OCI-LY1 (cell line): Measurements from ENCODE around the gene TXNL4B.

ENCODE experiments used
- CTCF ChIP-seq: fragments of 200-600 bp; sonication (generic), shearing (Covaris generic); IDR thresholded peaks from 2 replicates; pipeline ENCODE4 v1.5.1; 2017; ENCODE audit warnings: mild to moderate bottlenecking, antibody characterized with exemption, low read length, moderate library complexity, mixed read lengths
- EZH2 ChIP-seq: fragments of 200-600 bp; sonication (generic), shearing (Covaris generic); IDR thresholded peaks from 2 replicates; pipeline ENCODE4 v1.8.0; 2017; ENCODE audit warnings: borderline replicate concordance, mixed run types, mild to moderate bottlenecking, antibody characterized with exemption, low read length, moderate library complexity, mixed read lengths

GRCh38 chr16:72112906-72113615 lies 19.6 kb upstream of the TXNL4B start:
- TF ChIP-seq CTCF: no peak
- no peak for TF ChIP-seq EZH2
